Mesenchymal stem cell (in vitro differentiated cells and primary cell): ENCODE measurements around the gene BMERB1.
A peak's percentile ranks its signal among the peaks of the same experiment; 100 is the strongest.

Experiments
- DNase-seq: peaks from one replicate; pipeline ENCODE4 v3.0.0-alpha.2; 2013
- H2AFZ ChIP-seq: one replicate; pipeline ENCODE4 v1.6.1; 2013; ENCODE audit warnings: low read depth, mild to moderate bottlenecking, control low read depth, inconsistent platforms, low read length, moderate library complexity
- H2AK5ac ChIP-seq: 2 replicates; pipeline ENCODE4 v1.6.1; 2013; ENCODE audit warnings: low read length, moderate library complexity, mild to moderate bottlenecking, inconsistent platforms; ENCODE audit not compliant: severe bottlenecking
- H2BK120ac ChIP-seq: one replicate; pipeline ENCODE4 v1.6.1; 2013; ENCODE audit warnings: low read depth, mild to moderate bottlenecking, inconsistent platforms, low read length, moderate library complexity
- H2BK12ac ChIP-seq, 2 experiments: one replicate each; pipeline ENCODE4 v1.6.1; 2013; ENCODE audit warnings: inconsistent platforms in 2 of 2, low read length in 2 of 2, mild to moderate bottlenecking in 2 of 2, moderate library complexity in 2 of 2, control low read depth in 1 of 2
- H2BK15ac ChIP-seq: one replicate; pipeline ENCODE4 v1.6.1; 2013; ENCODE audit warnings: mild to moderate bottlenecking, low read depth, inconsistent platforms; ENCODE audit not compliant: poor library complexity, severe bottlenecking
- H2BK5ac ChIP-seq: 2 replicates; pipeline ENCODE4 v1.6.1; 2013; ENCODE audit warnings: low read depth, mild to moderate bottlenecking, low read length, control low read depth, inconsistent platforms; ENCODE audit not compliant: poor library complexity, severe bottlenecking
- H3K14ac ChIP-seq, 2 experiments: one replicate each; pipeline ENCODE4 v1.6.1; 2013; ENCODE audit warnings: inconsistent platforms in 2 of 2, low read length in 2 of 2, control low read depth in 1 of 2, mild to moderate bottlenecking in 1 of 2, moderate library complexity in 1 of 2
- H3K18ac ChIP-seq, 2 experiments: one replicate each; pipeline ENCODE4 v1.6.1; 2013; ENCODE audit warnings: inconsistent platforms in 2 of 2, low read length in 2 of 2, control low read depth in 1 of 2, low read depth in 1 of 2, mild to moderate bottlenecking in 1 of 2
- H3K23ac ChIP-seq, 2 experiments: one replicate each; pipeline ENCODE4 v1.6.1; 2013; ENCODE audit warnings: inconsistent platforms in 2 of 2, low read length in 2 of 2, mild to moderate bottlenecking in 2 of 2, moderate library complexity in 2 of 2, control low read depth in 1 of 2
- H3K27ac ChIP-seq: 2 replicates; pipeline ENCODE4 v1.5.1; 2013; ENCODE audit warnings: mild to moderate bottlenecking, moderate library complexity, low read length, control low read depth, inconsistent platforms; ENCODE audit not compliant: poor library complexity, severe bottlenecking
- H3K27me3 ChIP-seq, 2 experiments: 2 replicates each; pipeline versions ENCODE4 v1.6.1 to v1.7.0; 2013; ENCODE audit warnings: low read length in 2 of 2, mild to moderate bottlenecking in 2 of 2, moderate library complexity in 2 of 2, control low read depth in 1 of 2, inconsistent platforms in 1 of 2; ENCODE audit not compliant: control insufficient read depth in 1 of 2, insufficient read depth in 1 of 2
- H3K36me3 ChIP-seq, 2 experiments: 2 replicates each; pipeline versions ENCODE4 v1.6.1 to v1.7.0; 2013; ENCODE audit warnings: low read length in 2 of 2, control low read depth in 1 of 2, inconsistent platforms in 1 of 2, low read depth in 1 of 2, mild to moderate bottlenecking in 1 of 2; ENCODE audit not compliant: insufficient read depth in 2 of 2, control insufficient read depth in 1 of 2
- H3K4ac ChIP-seq, 2 experiments: one replicate each; pipeline ENCODE4 v1.6.1; 2013; ENCODE audit warnings: inconsistent platforms in 2 of 2, low read length in 2 of 2, mild to moderate bottlenecking in 2 of 2, moderate library complexity in 2 of 2, control low read depth in 1 of 2, low read depth in 1 of 2
- H3K4me1 ChIP-seq: 2 replicates; pipeline ENCODE4 v1.6.1; 2013; ENCODE audit warnings: low read depth, low read length, control low read depth; ENCODE audit not compliant: control insufficient read depth, insufficient read depth
- H3K4me2 ChIP-seq: 2 replicates; pipeline ENCODE4 v1.6.1; 2013; ENCODE audit warnings: low read length, mild to moderate bottlenecking, inconsistent platforms; ENCODE audit not compliant: poor library complexity, severe bottlenecking
- H3K4me3 ChIP-seq, 2 experiments: 2 replicates each; pipeline versions ENCODE4 v1.5.1 to v1.7.0; 2013; ENCODE audit warnings: low read length in 2 of 2, mild to moderate bottlenecking in 2 of 2, control low read depth in 1 of 2, low read depth in 1 of 2; ENCODE audit not compliant: insufficient read depth in 1 of 2
- H3K79me1 ChIP-seq: replicated peaks from 2 replicates; pipeline ENCODE4 v1.6.1; 2013; ENCODE audit warnings: mild to moderate bottlenecking, control low read depth, low read length, inconsistent platforms; ENCODE audit not compliant: poor library complexity, severe bottlenecking
- H3K9ac ChIP-seq: 2 replicates; pipeline ENCODE4 v1.7.0; 2013; ENCODE audit warnings: mild to moderate bottlenecking, low read length, moderate library complexity
- H3K9me3 ChIP-seq: 2 replicates; pipeline ENCODE4 v1.7.0; 2013; ENCODE audit warnings: mild to moderate bottlenecking, low read length; ENCODE audit not compliant: control insufficient read depth
- H4K8ac ChIP-seq: one replicate; pipeline ENCODE4 v1.6.1; 2013; ENCODE audit warnings: inconsistent platforms, mild to moderate bottlenecking, low read length, moderate library complexity
- H4K91ac ChIP-seq: one replicate; pipeline ENCODE4 v1.6.1; 2013; ENCODE audit warnings: mild to moderate bottlenecking, low read length, inconsistent platforms
- WGBS: methylation state at CpG from one replicate; pipeline ENCODE4 v1.1.7; 2013; ENCODE audit warnings: mixed read lengths; 5-methylcytosine and 5-hydroxymethylcytosine counted together

BMERB1 gene

GRCh38 chr16:15538507-15538906, 104.1 kb downstream of the BMERB1 start:
- Histone ChIP-seq H3K23ac (no peak overlapping the region), H3K79me1 (peaks cover 32% of the 10 kb centered on the region), H3K4me1 (peaks cover 3% of the 10 kb centered on the region), H3K18ac (no peak overlapping the region), H3K4ac (no peak overlapping the region), H3K14ac (no peak overlapping the region), H2BK12ac (no peak overlapping the region), H3K9me3 (no peaks in the 10 kb centered on the region), H3K4me3 (no peak overlapping the region), H3K27me3 (no peaks in the 10 kb centered on the region), H3K9ac (no peak overlapping the region), H4K91ac (no peak overlapping the region), H2BK120ac (no peak overlapping the region), H2BK5ac (no peak overlapping the region), H3K27ac (no peak overlapping the region), H4K8ac (no peak overlapping the region), H3K36me3 (peaks cover 14 to 40% of the 10 kb centered on the region in 2 experiments), H2AFZ (no peak overlapping the region), H2AK5ac (no peak overlapping the region), H2BK15ac (no peak overlapping the region), H3K4me2 (no peak overlapping the region)
- DNase-seq, result no peak
- WGBS, result 99% methylated on average over 5 of the region's 5 CpGs

GRCh38 chr16:15539197-15539596, 104.8 kb downstream of the BMERB1 start:
- Histone ChIP-seq H2AK5ac (no peak overlapping the region), H2BK120ac (no peak overlapping the region), H3K4me3 (no peak overlapping the region), H3K79me1 (peaks cover 28% of the 10 kb centered on the region), H3K18ac (no peak overlapping the region), H3K9me3 (no peaks in the 10 kb centered on the region), H3K23ac (no peak overlapping the region), H3K9ac (no peak overlapping the region), H3K4ac (no peak overlapping the region), H4K8ac (no peak overlapping the region), H3K14ac (no peak overlapping the region), H2BK15ac (no peak overlapping the region), H3K4me1 (peaks cover 3% of the 10 kb centered on the region), H2BK12ac (no peak overlapping the region), H2BK5ac (no peak overlapping the region), H4K91ac (no peak overlapping the region), H3K27ac (no peak overlapping the region), H2AFZ (no peak overlapping the region), H3K27me3 (no peaks in the 10 kb centered on the region), H3K4me2 (no peak overlapping the region), H3K36me3 (peaks cover 12 to 34% of the 10 kb centered on the region in 2 experiments)
- WGBS, result 69% methylated on average over 8 of the region's 8 CpGs
- DNase-seq, result no peak

GRCh38 chr16:15542261-15542660, 107.9 kb downstream of the BMERB1 start:
- Histone ChIP-seq H2BK5ac (no peak overlapping the region), H3K9ac (no peak overlapping the region), H3K4ac (no peak overlapping the region), H4K8ac (no peak overlapping the region), H2BK15ac (peak overlapping the region; percentile 26), H4K91ac (no peak overlapping the region), H2AFZ (no peak overlapping the region), H3K23ac (no peak overlapping the region), H3K14ac (no peak overlapping the region), H3K27ac (no peak overlapping the region), H3K18ac (no peak overlapping the region), H2BK12ac (no peak overlapping the region), H3K36me3 (peaks cover 4 to 25% of the 10 kb centered on the region in 2 experiments), H3K27me3 (no peaks in the 10 kb centered on the region), H3K4me3 (no peak overlapping the region), H3K79me1 (peaks cover 17% of the 10 kb centered on the region), H3K9me3 (no peaks in the 10 kb centered on the region), H3K4me1 (peaks cover 3% of the 10 kb centered on the region), H2AK5ac (no peak overlapping the region), H2BK120ac (no peak overlapping the region), H3K4me2 (no peak overlapping the region)
- no peak for DNase-seq
- WGBS, result 94% methylated on average over 5 of the region's 7 CpGs

- H3K4ac ChIP-seq, result peak overlapping the region in 1 of 2 experiments; percentile 74
- H3K23ac ChIP-seq, result no peak overlapping the region
- peaks cover 3% of the 10 kb centered on the region for H3K4me1 ChIP-seq
- H3K36me3 ChIP-seq, result peaks cover 4 to 29% of the 10 kb centered on the region in 2 experiments
- H3K4me3 ChIP-seq, result no peak overlapping the region
- no peak for DNase-seq
- no peaks in the 10 kb centered on the region for H3K27me3 ChIP-seq
- H3K18ac ChIP-seq, result no peak overlapping the region
- H4K91ac ChIP-seq, result no peak overlapping the region
- H4K8ac ChIP-seq, result no peak overlapping the region
- no peak overlapping the region for H3K9ac ChIP-seq
- H3K4me2 ChIP-seq, result no peak overlapping the region
- no peak overlapping the region for H2BK120ac ChIP-seq
- H3K79me1 ChIP-seq, result peaks cover 17% of the 10 kb centered on the region
- H2AFZ ChIP-seq, result no peak overlapping the region
- H3K27ac ChIP-seq, result no peak overlapping the region
- no peak overlapping the region for H2BK5ac ChIP-seq
- H3K9me3 ChIP-seq, result no peaks in the 10 kb centered on the region
- H3K14ac ChIP-seq, result no peak overlapping the region
- no peak overlapping the region for H2BK15ac ChIP-seq
- no peak overlapping the region for H2AK5ac ChIP-seq
- no peak overlapping the region for H2BK12ac ChIP-seq
- WGBS, result 98% methylated on average over 5 of the region's 6 CpGs
Measured at GRCh38 chr16:15542734-15543347, 108.5 kb downstream of the BMERB1 start.
